ENCODE results near the gene NOXO1. TPM values are rescaled to one million over a fixed set of nuclear protein-coding genes. Genes with fewer than 3 reads are reported as not detected.
A peak's percentile ranks its signal among the peaks of the same experiment; 100 is the strongest.

The NOXO1 gene
- total RNA-seq, 4 donors from 2014 or later = 0.52 TPM; not detected in 3

DNA sequence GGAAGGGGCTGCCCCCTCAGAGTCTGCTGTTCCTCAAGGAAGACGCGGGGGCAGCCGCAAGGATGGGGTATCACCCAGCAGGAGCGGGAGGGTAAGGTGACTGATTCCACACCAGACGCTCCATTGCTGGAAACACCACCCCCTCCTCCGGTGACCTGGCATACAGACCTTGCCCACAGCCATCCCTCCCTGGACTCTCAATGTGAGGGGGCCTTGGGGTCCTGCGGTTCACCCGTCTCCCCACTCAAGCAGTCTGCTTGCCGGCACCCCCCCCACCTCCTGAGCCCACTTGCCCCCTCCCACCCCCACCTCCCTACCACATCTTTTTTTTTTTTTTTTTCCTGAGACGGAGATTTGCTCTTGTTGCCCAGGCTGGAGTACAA is 50.9 kb downstream of the NOXO1 start:
- H3K4me3 ChIP-seq = peak overlapping the region in 1 of 4 donors; percentile 74
- no peaks in the 10 kb centered on the region for H3K36me3 ChIP-seq
- H3K27ac ChIP-seq (replicated peaks in 1 of 4) = no peak overlapping the region
- intact Hi-C loops (cut with DNase I) = no loop called here
- no peaks in the 10 kb centered on the region for H3K9me3 ChIP-seq
- no peak for DNase-seq (ENCODE audit: extremely low spot score)
- WGBS = 61% methylated on average over 10 of the region's 10 CpGs
- H3K4me1 ChIP-seq = peaks cover 7 to 19% (median 12%) of the 10 kb centered on the region in 4 donors
- H3K27me3 ChIP-seq = peaks cover 0 to 19% (median 0%) of the 10 kb centered on the region in 4 donors
- TF ChIP-seq POLR2AphosphoS5 (IDR thresholded peaks at IDR 0.05) = no peak
- TF ChIP-seq, protein P1, sequence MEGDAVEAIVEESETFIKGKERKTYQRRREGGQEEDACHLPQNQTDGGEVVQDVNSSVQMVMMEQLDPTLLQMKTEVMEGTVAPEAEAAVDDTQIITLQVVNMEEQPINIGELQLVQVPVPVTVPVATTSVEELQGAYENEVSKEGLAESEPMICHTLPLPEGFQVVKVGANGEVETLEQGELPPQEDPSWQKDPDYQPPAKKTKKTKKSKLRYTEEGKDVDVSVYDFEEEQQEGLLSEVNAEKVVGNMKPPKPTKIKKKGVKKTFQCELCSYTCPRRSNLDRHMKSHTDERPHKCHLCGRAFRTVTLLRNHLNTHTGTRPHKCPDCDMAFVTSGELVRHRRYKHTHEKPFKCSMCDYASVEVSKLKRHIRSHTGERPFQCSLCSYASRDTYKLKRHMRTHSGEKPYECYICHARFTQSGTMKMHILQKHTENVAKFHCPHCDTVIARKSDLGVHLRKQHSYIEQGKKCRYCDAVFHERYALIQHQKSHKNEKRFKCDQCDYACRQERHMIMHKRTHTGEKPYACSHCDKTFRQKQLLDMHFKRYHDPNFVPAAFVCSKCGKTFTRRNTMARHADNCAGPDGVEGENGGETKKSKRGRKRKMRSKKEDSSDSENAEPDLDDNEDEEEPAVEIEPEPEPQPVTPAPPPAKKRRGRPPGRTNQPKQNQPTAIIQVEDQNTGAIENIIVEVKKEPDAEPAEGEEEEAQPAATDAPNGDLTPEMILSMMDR (IDR thresholded peaks at IDR 0.05) = no peak
- no peak for TF ChIP-seq EP300 (IDR thresholded peaks at IDR 0.05)
- TF ChIP-seq POLR2A (IDR thresholded peaks at IDR 0.05; ENCODE audit: low read depth) = no peak

- Histone ChIP-seq H3K9me3 (no peaks in the 10 kb centered on the region), H3K4me3 (peak overlapping the region; percentile 74 to 76 (median 76)), H3K36me3 (no peaks in the 10 kb centered on the region), H3K27me3 (peaks cover 0 to 25% (median 0%) of the 10 kb centered on the region in 4 donors), H3K27ac (replicated peaks in 1 of 4) (peak overlapping the region; percentile 81 to 86 (median 83)), H3K4me1 (peaks cover 7 to 19% (median 12%) of the 10 kb centered on the region in 4 donors)
- peak; percentile 96 for DNase-seq (ENCODE audit: extremely low spot score)
- 23% methylated on average over 16 of the region's 70 CpGs for WGBS
- TF ChIP-seq EP300 (IDR thresholded peaks at IDR 0.05) (no peak), POLR2A (IDR thresholded peaks at IDR 0.05; ENCODE audit: low read depth) (no peak), POLR2AphosphoS5 (IDR thresholded peaks at IDR 0.05) (peak in 1 of 2 donors; percentile 80)
- TF ChIP-seq, protein P1 (IDR thresholded peaks at IDR 0.05) = peak; percentile 100
- intact Hi-C loops (cut with DNase I) = loop anchor here (2.0 kb wide), 1 partner anchor 69 kb away; no protein-coding TSS in a partner anchor
Measured at GRCh38 chr16:1929578-1930337, 51.5 kb downstream of the NOXO1 start.

GRCh38 chr16:1929105-1929504 is 52.2 kb downstream of the NOXO1 start:
- WGBS = 10% methylated on average over 5 of the region's 11 CpGs
- Histone ChIP-seq H3K36me3 (no peaks in the 10 kb centered on the region), H3K4me3 (peak overlapping the region; percentile 74 to 76 (median 76)), H3K27me3 (peaks cover 0 to 32% (median 0%) of the 10 kb centered on the region in 4 donors), H3K4me1 (peaks cover 7 to 19% (median 13%) of the 10 kb centered on the region in 4 donors), H3K27ac (replicated peaks in 1 of 4) (peak overlapping the region; percentile 81 to 86 (median 83)), H3K9me3 (no peaks in the 10 kb centered on the region)
- intact Hi-C loops (cut with DNase I) = loop anchor here (2.0 kb wide), 1 partner anchor 68 kb away; no protein-coding TSS in a partner anchor
- DNase-seq (ENCODE audit: extremely low spot score) = no peak
- TF ChIP-seq POLR2AphosphoS5 (IDR thresholded peaks at IDR 0.05) = no peak
- no peak for TF ChIP-seq POLR2A (IDR thresholded peaks at IDR 0.05; ENCODE audit: low read depth)
- TF ChIP-seq, protein P1 (IDR thresholded peaks at IDR 0.05) = no peak

Small RNAs within 50 kb of the gene (small RNA-seq; reads per million reads assigned to genes)
- gene AC005363.2 (0 to 0.17 (median 0) reads per million in 3 donors), gene RN7SL219P (0 reads per million in 3 donors), gene SNORA10 (0 reads per million in 3 donors), gene SNORA64 (0 reads per million in 3 donors)

Other genes with a start within 250 kb of the NOXO1 start
- gene NME3, start 209.9 kb downstream of the NOXO1 start, total RNA-seq = 100 to 1,000 TPM in 1 of 4 donors, 10 to 100 TPM in 3; 64.8 to 101 (median 83.7) TPM
- gene EME2, start 208.7 kb downstream of the NOXO1 start, total RNA-seq = 10 to 100 TPM in 1 of 4 donors, 1 to 10 TPM in 3; 5.5 to 10.4 (median 6.5) TPM
- gene MRPS34, start 208.3 kb downstream of the NOXO1 start, total RNA-seq = 10 to 100 TPM; 47.1 to 75.2 (median 64.2) TPM
- 100 to 1,000 TPM in 1 of 4 donors, 10 to 100 TPM in 3; 69.1 to 101 (median 78.6) TPM for gene SPSB3, start 198.9 kb downstream of the NOXO1 start, total RNA-seq
- gene NUBP2, start 198.5 kb downstream of the NOXO1 start, total RNA-seq = 10 to 100 TPM; 82.7 to 93.8 (median 87.6) TPM
- under 1 TPM in 2 of 4 donors, not detected in 2; 0.45 to 0.75 TPM for gene IGFALS, start 187.8 kb downstream of the NOXO1 start, total RNA-seq
- 100 to 1,000 TPM; 148 to 264 (median 180) TPM for gene HAGH, start 154.6 kb downstream of the NOXO1 start, total RNA-seq
- gene FAHD1, start 154.3 kb downstream of the NOXO1 start, total RNA-seq = 10 to 100 TPM; 20.4 to 43.2 (median 39.5) TPM
- not detected for gene MEIOB, start 109.3 kb downstream of the NOXO1 start, total RNA-seq
- not detected for gene HS3ST6, start 63.1 kb downstream of the NOXO1 start, total RNA-seq
- gene MSRB1, start 38.3 kb downstream of the NOXO1 start, total RNA-seq = 10 to 100 TPM; 46.0 to 78.7 (median 53.1) TPM
- gene RPL3L, start 26.8 kb downstream of the NOXO1 start, total RNA-seq = not detected
- gene NDUFB10, start 21.9 kb downstream of the NOXO1 start, total RNA-seq = 100 to 1,000 TPM; 249 to 381 (median 295) TPM
- 1,000 to 10,000 TPM; 1,144 to 2,342 (median 1,414) TPM for gene RPS2, start 16.6 kb downstream of the NOXO1 start, total RNA-seq
- gene RNF151, start 14.6 kb downstream of the NOXO1 start, total RNA-seq = not detected
- gene TBL3, start 9.4 kb downstream of the NOXO1 start, total RNA-seq = 10 to 100 TPM; 27.0 to 42.9 (median 36.9) TPM
- 10 to 100 TPM; 14.1 to 38.5 (median 23.7) TPM for gene GFER, start 2.7 kb upstream of the NOXO1 start, total RNA-seq
- 1 to 10 TPM; 2.1 to 5.6 (median 3.3) TPM for gene SYNGR3, start 8.5 kb upstream of the NOXO1 start, total RNA-seq
- 10 to 100 TPM; 23.3 to 46.5 (median 34.9) TPM for gene ZNF598, start 28.4 kb upstream of the NOXO1 start, total RNA-seq
- gene NPW, start 38.3 kb upstream of the NOXO1 start, total RNA-seq = not detected
- gene NHERF2, start 45.4 kb upstream of the NOXO1 start, total RNA-seq = 100 to 1,000 TPM in 2 of 4 donors, 10 to 100 TPM in 2; 45.3 to 130 (median 88.3) TPM
- 10 to 100 TPM; 11.8 to 25.2 (median 18.9) TPM for gene NTHL1, start 66.4 kb upstream of the NOXO1 start, total RNA-seq
- gene TSC2, start 66.5 kb upstream of the NOXO1 start, total RNA-seq = 10 to 100 TPM; 41.3 to 71.7 (median 52.0) TPM
- gene PKD1, start 154.4 kb upstream of the NOXO1 start, total RNA-seq = 100 to 1,000 TPM; 297 to 459 (median 366) TPM
- not detected for gene RAB26, start 167.2 kb upstream of the NOXO1 start, total RNA-seq
- 10 to 100 TPM; 42.6 to 64.5 (median 54.3) TPM for gene TRAF7, start 174.3 kb upstream of the NOXO1 start, total RNA-seq
- under 1 TPM; under 0.01 to 0.32 (median 0.09) TPM for gene CASKIN1, start 215.1 kb upstream of the NOXO1 start, total RNA-seq
- 10 to 100 TPM; 23.7 to 62.8 (median 36.3) TPM for gene MLST8, start 224.0 kb upstream of the NOXO1 start, total RNA-seq
- gene BRICD5, start 229.4 kb upstream of the NOXO1 start, total RNA-seq = 1 to 10 TPM; 1.2 to 6.8 (median 5.7) TPM
- gene PGP, start 233.4 kb upstream of the NOXO1 start, total RNA-seq = 10 to 100 TPM in 3 of 4 donors, 1 to 10 TPM in 1; 8.9 to 20.0 (median 13.7) TPM
- gene E4F1, start 242.1 kb upstream of the NOXO1 start, total RNA-seq = 10 to 100 TPM; 19.1 to 39.7 (median 28.5) TPM

Measured in esophagus muscularis mucosa (tissue), 4 donors.